SK-N-SH treated with all-trans-retinoic acid at 6 μM for 48 hours (cell line): ENCODE data around the gene GBX1.

ENCODE experiments used
- ATAC-seq: fragments of 200-7000 bp; cut with Tn5 transposase; 3 replicates; pipeline ENCODE4 v1.9.1; 2020; ENCODE audit warnings: mild to moderate bottlenecking, moderate library complexity
- ARNTL ChIP-seq: fragments of 450-650 bp; formaldehyde crosslinking; IDR thresholded peaks from 2 replicates; pipeline ENCODE4 v1.5.0; 2020; ENCODE audit warnings: low read depth, mild to moderate bottlenecking, moderate library complexity, borderline replicate concordance
- BACH2 ChIP-seq: fragments of 250-450 bp; sonication (Bioruptor Pico); IDR thresholded peaks from 2 replicates; pipeline ENCODE4 v1.9.0; 2021; ENCODE audit warnings: mild to moderate bottlenecking, borderline replicate concordance
- CREB5 ChIP-seq: fragments of 250-450 bp; sonication (Bioruptor Pico); IDR thresholded peaks from 2 replicates; pipeline ENCODE4 v1.5.1; 2020; ENCODE audit warnings: low read depth, mild to moderate bottlenecking, moderate library complexity
- CSRNP3 ChIP-seq: fragments of 250-450 bp; sonication (Bioruptor Pico); IDR thresholded peaks from 2 replicates; pipeline ENCODE4 v1.5.1; 2021; ENCODE audit warnings: mild to moderate bottlenecking, moderate library complexity
- ESRRG ChIP-seq: fragments of 250-450 bp; sonication (Bioruptor Pico); IDR thresholded peaks from 2 replicates; pipeline ENCODE4 v1.6.1; 2021; ENCODE audit warnings: mild to moderate bottlenecking
- GLIS3 ChIP-seq: fragments of 250-450 bp; sonication (Bioruptor Pico); IDR thresholded peaks from 2 replicates; pipeline ENCODE4 v1.5.0; 2020; ENCODE audit warnings: mild to moderate bottlenecking, moderate library complexity
- ISL1 ChIP-seq: fragments of 250-450 bp; sonication (Bioruptor Pico); IDR thresholded peaks from 2 replicates; pipeline ENCODE4 v2.1.2; 2022; ENCODE audit warnings: mild to moderate bottlenecking, moderate library complexity
- OSR1 ChIP-seq: fragments of 250-450 bp; sonication (Bioruptor Pico); IDR thresholded peaks from 2 replicates; pipeline ENCODE4 v1.8.0; 2022; ENCODE audit warnings: moderate library complexity, mild to moderate bottlenecking, inconsistent platforms
- PATZ1 ChIP-seq: fragments of 250-450 bp; sonication (Bioruptor Pico); IDR thresholded peaks from 2 replicates; pipeline ENCODE4 v1.8.0; 2020; ENCODE audit warnings: mild to moderate bottlenecking, moderate library complexity, borderline replicate concordance
- POU6F1 ChIP-seq: fragments of 250-450 bp; sonication (Bioruptor Pico); IDR thresholded peaks from 2 replicates; pipeline ENCODE4 v1.8.0; 2021; ENCODE audit warnings: low read depth, mild to moderate bottlenecking, moderate library complexity, borderline replicate concordance
- RARB ChIP-seq: fragments of 250-450 bp; sonication (Bioruptor Pico); IDR thresholded peaks from 2 replicates; pipeline ENCODE4 v1.8.0; 2021; ENCODE audit warnings: mild to moderate bottlenecking, moderate library complexity
- SNAI2 ChIP-seq: fragments of 250-450 bp; sonication (Bioruptor Pico); IDR thresholded peaks from 2 replicates; pipeline ENCODE4 v1.5.0; 2020; ENCODE audit warnings: mild to moderate bottlenecking, moderate library complexity
- TCF4 ChIP-seq: fragments of 250-450 bp; sonication (Bioruptor Pico); IDR thresholded peaks from 2 replicates; pipeline ENCODE4 v1.8.0; 2021; ENCODE audit warnings: mild to moderate bottlenecking, moderate library complexity, borderline replicate concordance
- TSHZ2 ChIP-seq: fragments of 250-450 bp; sonication (Bioruptor Pico); IDR thresholded peaks from 2 replicates; pipeline ENCODE4 v1.5.0; 2020; ENCODE audit warnings: mild to moderate bottlenecking, moderate library complexity
- ZC3H10 ChIP-seq: fragments of 250-450 bp; sonication (Bioruptor Pico); IDR thresholded peaks from 2 replicates; pipeline ENCODE4 v1.5.1; 2021; ENCODE audit warnings: mild to moderate bottlenecking, moderate library complexity
- ZFP3 ChIP-seq: fragments of 250-450 bp; sonication (Bioruptor Pico); IDR thresholded peaks from 2 replicates; pipeline ENCODE4 v1.5.0; 2020; ENCODE audit warnings: mild to moderate bottlenecking, moderate library complexity
- ZFP30 ChIP-seq: fragments of 450-650 bp; formaldehyde crosslinking; IDR thresholded peaks from 2 replicates; pipeline ENCODE4 v1.5.0; 2022; ENCODE audit warnings: mild to moderate bottlenecking, moderate library complexity
- ZNF565 ChIP-seq: fragments of 450-650 bp; formaldehyde crosslinking; conservative IDR thresholded peaks from 2 replicates; pipeline ENCODE4 v1.5.0; 2020; ENCODE audit warnings: low read depth, mild to moderate bottlenecking, moderate library complexity
- ZNF70 ChIP-seq: fragments of 450-650 bp; formaldehyde crosslinking; IDR thresholded peaks from 2 replicates; pipeline ENCODE4 v1.5.0; 2020; ENCODE audit warnings: mild to moderate bottlenecking, moderate library complexity
- ZNF8 ChIP-seq: fragments of 450-650 bp; formaldehyde crosslinking; IDR thresholded peaks from 2 replicates; pipeline ENCODE4 v1.5.0; 2020; ENCODE audit warnings: mild to moderate bottlenecking, moderate library complexity

The GBX1 gene

GRCh38 chr7:151139071-151139790, 28.3 kb downstream of the GBX1 start:
- TF ChIP-seq CREB5 (no peak), ISL1 (CRISPR knock-in tag) (no peak), ARNTL (CRISPR knock-in tag) (no peak), ESRRG (no peak), PATZ1 (CRISPR knock-in tag) (no peak), TCF4 (CRISPR knock-in tag) (no peak), ZFP3 (CRISPR knock-in tag) (no peak), SNAI2 (CRISPR knock-in tag) (no peak), OSR1 (CRISPR knock-in tag) (no peak), ZNF70 (CRISPR knock-in tag) (no peak), GLIS3 (CRISPR knock-in tag) (no peak), ZNF565 (no peak)
- peak; percentile 14; the same call in 1 of the 3 replicates for ATAC-seq

GRCh38 chr7:151138153-151138851, 29.2 kb downstream of the GBX1 start:
- TF ChIP-seq ESRRG (no peak), ZFP30 (CRISPR knock-in tag) (no peak), ZNF565 (no peak), TCF4 (CRISPR knock-in tag) (no peak)
- ATAC-seq: no peak

GRCh38 chr7:151137791-151138152, 29.7 kb downstream of the GBX1 start:
- no peak for ATAC-seq
- no peak for TF ChIP-seq ZFP30 (CRISPR knock-in tag)
- no peak for TF ChIP-seq ZNF70 (CRISPR knock-in tag)
- no peak for TF ChIP-seq RARB (CRISPR knock-in tag)

- no peak for ATAC-seq
- TF ChIP-seq POU6F1 (CRISPR knock-in tag): no peak
- TF ChIP-seq ZFP3 (CRISPR knock-in tag): no peak
- TF ChIP-seq PATZ1 (CRISPR knock-in tag): no peak
- TF ChIP-seq SNAI2 (CRISPR knock-in tag): no peak
- no peak for TF ChIP-seq ZC3H10 (CRISPR knock-in tag)
- no peak for TF ChIP-seq ZNF8
- no peak for TF ChIP-seq ISL1 (CRISPR knock-in tag)
- no peak for TF ChIP-seq ZFP30 (CRISPR knock-in tag)
- TF ChIP-seq ZNF565: no peak
- no peak for TF ChIP-seq BACH2 (CRISPR knock-in tag)
- TF ChIP-seq CSRNP3 (CRISPR knock-in tag): no peak
- TF ChIP-seq ESRRG: no peak
- TF ChIP-seq CREB5: no peak
- TF ChIP-seq TSHZ2: no peak
- TF ChIP-seq ARNTL (CRISPR knock-in tag): no peak
- no peak for TF ChIP-seq OSR1 (CRISPR knock-in tag)
- TF ChIP-seq TCF4 (CRISPR knock-in tag): no peak
These were observed 30.3 kb downstream of the GBX1 start for GRCh38 chr7:151137076-151137675.
